NCI-H1048 (cell line): ENCODE results near the gene ANKRD18B.
"Not testable (repeated sequence)": the region's sequence is repeated elsewhere in the genome, so short reads cannot be mapped to it uniquely, and the experiment has no call there.

Source experiments
- DNase-seq: peaks from one replicate; lab custom pipeline; 2025; lab: John Stamatoyannopoulos, UW

ANKRD18B gene

DNA sequence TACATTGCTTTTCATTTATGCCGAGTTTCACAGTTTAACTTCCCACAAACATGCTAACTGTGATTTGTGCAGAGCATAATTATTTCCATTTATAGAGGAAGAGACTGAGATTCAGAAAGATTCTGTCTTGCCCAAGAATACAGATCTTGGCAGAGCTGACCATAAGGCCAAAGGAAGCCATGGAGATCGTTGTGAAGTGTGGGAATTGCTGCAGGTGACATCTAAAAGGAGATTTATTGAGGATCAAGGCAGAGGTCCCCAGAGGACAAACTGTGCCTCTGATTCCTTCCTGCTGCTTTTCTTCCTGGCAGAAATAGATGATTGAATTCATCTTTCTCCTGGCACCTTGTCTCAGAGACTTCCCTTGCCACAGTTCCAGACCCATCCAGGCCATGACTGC is 88.4 kb downstream of the ANKRD18B start:
- not testable (repeated sequence) for DNase-seq

DNA sequence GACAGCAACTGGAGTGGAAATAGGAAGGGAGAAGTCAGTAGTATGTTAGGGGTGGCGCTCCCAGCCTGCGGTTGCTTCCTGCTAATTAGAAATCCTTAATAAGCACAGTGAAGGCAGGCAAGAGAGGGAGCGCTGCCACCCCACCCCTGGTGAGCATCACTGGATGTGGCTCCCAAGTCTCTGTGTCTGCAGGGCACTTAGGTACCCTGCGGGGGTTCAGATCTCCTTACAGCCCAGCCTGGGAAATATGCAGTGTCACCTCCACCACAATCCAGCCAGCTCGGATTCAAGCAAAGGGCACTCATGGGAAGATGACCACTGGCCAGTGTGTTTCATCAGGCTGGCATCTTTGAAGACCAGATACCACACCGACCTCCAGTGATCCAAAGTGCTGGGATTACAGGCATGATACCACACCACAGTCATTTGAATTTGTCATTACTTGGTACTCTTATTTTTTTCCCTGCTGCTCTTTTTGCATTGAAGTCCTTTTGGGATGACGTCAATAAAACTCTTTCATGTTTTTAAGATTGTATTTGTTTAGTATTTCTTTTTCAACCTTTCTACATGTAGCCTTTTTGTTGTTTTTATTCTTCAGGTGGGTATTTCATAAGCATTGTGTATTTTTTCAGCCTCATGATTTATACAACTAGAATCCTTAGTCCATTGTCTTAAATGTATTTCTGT is 90.1 kb downstream of the ANKRD18B start:
- DNase-seq: no peak

DNA sequence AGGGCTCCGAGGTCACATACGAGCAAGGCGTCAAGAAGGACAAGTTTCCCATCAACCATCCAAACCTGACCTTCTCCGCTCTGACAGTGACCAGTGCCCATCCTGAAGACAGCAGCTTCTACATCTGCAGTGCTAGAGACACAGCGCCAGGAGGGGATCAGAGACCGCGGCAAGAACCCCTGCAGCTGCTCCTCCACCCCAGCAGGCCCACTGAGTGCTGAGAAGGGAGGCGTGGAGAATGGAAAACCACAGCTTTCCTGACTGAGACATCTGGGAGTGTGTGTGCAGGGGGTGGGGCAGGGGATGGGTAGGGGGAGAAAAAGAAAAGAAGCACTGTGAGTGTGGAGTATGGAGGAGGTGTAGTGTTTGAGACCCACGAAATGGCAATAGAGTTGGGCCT is 94.3 kb downstream of the ANKRD18B start:
- DNase-seq: not testable (repeated sequence)

DNA sequence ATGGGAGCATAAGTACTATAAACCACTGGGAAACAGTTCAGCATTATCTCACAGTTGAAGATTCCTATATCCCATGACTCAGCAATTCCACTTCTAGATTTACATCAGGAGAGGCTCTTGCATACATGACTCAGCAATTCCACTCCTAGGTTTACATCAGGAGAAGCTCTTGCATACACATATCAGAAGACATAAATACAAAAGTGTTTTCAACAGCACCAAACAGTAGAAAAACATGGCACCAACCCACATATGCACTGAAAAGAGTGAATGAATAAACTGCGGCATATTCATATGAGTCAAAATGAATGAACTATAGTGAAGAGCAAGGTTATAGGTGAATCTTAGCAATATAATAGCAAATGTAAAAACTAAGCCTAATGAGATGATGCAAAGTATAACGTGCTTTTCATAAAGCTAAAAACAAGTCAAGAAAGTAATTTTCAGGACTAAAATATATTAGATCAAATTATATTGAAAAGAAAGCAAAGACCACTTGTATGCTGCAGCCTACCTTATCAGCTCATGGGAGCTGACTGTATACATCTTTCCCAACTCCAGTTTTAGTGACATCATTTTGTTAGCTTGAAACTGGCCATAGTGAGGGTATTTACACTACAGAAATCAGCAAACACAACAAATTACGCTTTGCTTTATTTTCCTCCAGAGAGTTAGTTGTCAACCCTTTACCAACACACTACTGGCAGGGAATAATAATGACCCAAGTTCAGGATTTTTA is 95.8 kb downstream of the ANKRD18B start:
- no peak for DNase-seq

DNA sequence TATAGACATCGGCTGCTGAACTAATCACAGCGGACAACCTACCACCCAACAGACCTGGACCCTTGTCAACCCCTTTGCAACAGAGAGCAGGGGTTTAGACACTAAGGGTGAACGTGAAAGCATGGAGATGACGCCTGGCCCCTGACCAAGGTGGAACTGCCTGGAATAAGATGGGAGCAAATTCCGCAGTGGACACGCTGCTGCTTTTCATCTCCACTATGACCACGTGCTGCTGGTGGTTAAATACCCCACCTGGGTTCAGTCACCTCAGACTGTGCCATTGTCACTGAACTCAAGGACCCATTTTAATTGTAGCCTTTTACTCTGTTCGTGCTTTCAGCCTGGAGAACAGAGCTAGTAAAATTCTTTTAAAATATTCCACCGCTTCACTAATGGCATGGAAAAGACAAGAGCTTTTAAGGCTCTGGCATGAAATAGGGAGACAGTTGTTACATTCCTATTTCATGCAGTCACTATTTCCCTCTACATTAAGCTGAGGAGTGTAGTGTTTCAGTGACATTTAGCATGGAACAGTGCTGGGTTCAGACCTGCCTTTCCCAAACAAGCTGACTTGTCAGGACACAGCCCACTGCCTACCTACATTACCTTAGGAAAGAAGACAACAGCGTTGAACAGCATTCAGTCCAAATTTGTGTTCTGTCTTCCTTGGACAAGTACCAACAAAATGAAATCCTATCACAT is 96.8 kb downstream of the ANKRD18B start:
- no peak for DNase-seq
